Islet precursor cell (in vitro differentiated cells): ENCODE measurements around the gene REM1.
A peak's percentile ranks its signal among the peaks of the same experiment; 100 is the strongest.

ENCODE experiments used
- DNase-seq: peaks from one replicate; pipeline ENCODE4 v3.0.0-alpha.2; 2018

Gene REM1

DNA sequence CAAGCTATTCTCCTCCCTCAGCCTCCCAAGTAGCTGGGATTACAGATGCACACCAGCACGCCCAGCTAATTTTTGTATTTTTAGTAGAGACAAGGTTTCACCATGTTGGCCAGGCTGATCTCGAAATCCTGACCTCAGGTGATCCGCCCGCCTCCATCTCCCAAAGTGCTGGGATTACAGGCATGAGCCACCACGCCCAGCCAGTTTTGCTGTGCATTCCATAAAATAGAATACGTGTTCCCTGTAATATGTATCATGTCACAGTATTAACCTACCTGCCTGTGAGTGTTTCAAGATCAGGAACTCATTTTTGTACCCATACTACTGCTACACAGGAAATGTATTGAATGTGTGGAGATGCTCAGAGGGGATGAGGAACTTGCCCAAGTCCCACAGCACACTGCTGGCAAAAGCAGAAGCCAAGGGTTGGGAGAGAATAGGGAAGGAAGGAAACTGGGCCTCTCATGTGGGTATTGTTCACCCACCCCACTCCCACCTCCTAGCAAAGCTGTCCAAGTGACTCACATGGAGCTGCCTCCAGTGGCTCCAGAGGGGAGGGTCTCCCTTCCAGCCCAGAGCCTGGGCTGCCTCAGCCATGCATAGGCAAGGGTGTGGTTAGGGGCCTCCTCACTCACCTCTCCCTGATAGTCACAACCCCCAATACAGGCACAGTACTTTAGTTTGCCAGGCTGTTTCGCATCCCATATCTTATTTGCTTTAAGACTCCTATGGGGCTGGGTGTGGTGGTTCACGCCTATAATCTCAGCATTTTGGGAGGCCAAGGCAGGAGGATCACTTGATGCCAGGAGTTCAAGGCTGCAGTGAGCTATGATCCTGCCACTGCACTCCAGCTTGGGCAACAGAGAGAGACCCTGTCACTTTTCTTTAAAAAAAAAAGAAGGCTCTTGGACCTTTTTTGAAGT lies 48.5 kb downstream of the REM1 start:
- DNase-seq: peak; percentile 66

DNA sequence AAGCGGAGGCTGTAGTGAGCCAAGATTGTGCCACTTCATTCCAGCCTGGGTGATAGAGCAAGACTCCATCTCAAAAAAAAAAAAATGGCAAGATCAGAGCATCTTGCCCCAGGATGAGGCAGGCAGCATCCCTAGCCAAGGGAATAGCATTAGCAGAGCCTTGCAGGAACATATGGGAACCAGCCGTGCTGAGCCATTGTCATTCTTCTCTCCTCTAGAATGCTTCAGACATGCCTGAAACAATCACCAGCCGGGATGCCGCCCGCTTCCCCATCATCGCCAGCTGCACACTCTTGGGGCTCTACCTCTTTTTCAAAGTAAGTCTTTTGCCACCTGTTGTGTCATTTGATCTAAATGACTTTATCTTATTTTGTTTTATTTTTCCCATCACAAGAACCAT lies 52.2 kb downstream of the REM1 start:
- no peak for DNase-seq
